HepG2 (cell line): Measurements from ENCODE around the gene GIMAP7.

ENCODE experiments used
- CEBPG ChIP-seq: IDR thresholded peaks from 2 replicates; pipeline ENCODE4 v1.6.1; 2016
- RBFOX2 ChIP-seq: fragments of 200-400 bp; formaldehyde crosslinking; IDR thresholded peaks from 2 replicates; pipeline ENCODE4 v1.6.1; 2017; ENCODE audit warnings: low read depth, mild to moderate bottlenecking, low read length

- TF ChIP-seq RBFOX2 (no peak), CEBPG (CRISPR knock-in tag) (no peak)
Observed at GRCh38 chr7:150520145-150520544, 5.5 kb downstream of the GIMAP7 start.
